H9 (cell line): ENCODE data around the gene PRF1. TPM values are rescaled to one million over a fixed set of nuclear protein-coding genes. Genes with fewer than 3 reads are reported as not detected.

ENCODE experiments used
- DNase-seq: peaks from one replicate; pipeline ENCODE4 v3.0.0-alpha.2; 2017
- H2AFZ ChIP-seq: one replicate; pipeline ENCODE4 v1.6.1; 2013; ENCODE audit warnings: mild to moderate bottlenecking, low read length, control low read depth, moderate library complexity
- H2AK5ac ChIP-seq: 2 replicates; pipeline ENCODE4 v1.6.1; 2013; ENCODE audit warnings: low read length, control low read depth, mixed read lengths; ENCODE audit not compliant: insufficient read length
- H2BK120ac ChIP-seq: one replicate; pipeline ENCODE4 v1.6.1; 2013; ENCODE audit warnings: low read depth, mild to moderate bottlenecking, low read length, control low read depth, inconsistent platforms; ENCODE audit not compliant: poor library complexity, severe bottlenecking
- H2BK12ac ChIP-seq: 2 replicates; pipeline ENCODE4 v1.6.1; 2013; ENCODE audit warnings: low read length, control low read depth, mixed read lengths, low read depth; ENCODE audit not compliant: insufficient read length
- H2BK15ac ChIP-seq: 2 replicates; pipeline ENCODE4 v1.6.1; 2013; ENCODE audit warnings: low read depth, low read length, control low read depth
- H2BK20ac ChIP-seq: one replicate; pipeline ENCODE4 v1.6.1; 2013; ENCODE audit warnings: low read depth, mild to moderate bottlenecking, low read length, control low read depth, inconsistent platforms; ENCODE audit not compliant: poor library complexity, severe bottlenecking
- H2BK5ac ChIP-seq: 2 replicates; pipeline ENCODE4 v1.6.1; 2013; ENCODE audit warnings: low read length, control low read depth, mixed read lengths; ENCODE audit not compliant: insufficient read length
- H3K14ac ChIP-seq: 2 replicates; pipeline ENCODE4 v1.6.1; 2013; ENCODE audit warnings: low read length, control low read depth; ENCODE audit not compliant: insufficient read depth
- H3K18ac ChIP-seq: 2 replicates; pipeline ENCODE4 v1.6.1; 2013; ENCODE audit warnings: low read depth, mild to moderate bottlenecking, mixed read lengths, low read length, control low read depth; ENCODE audit not compliant: insufficient read length
- H3K23ac ChIP-seq: 2 replicates; pipeline ENCODE4 v1.6.1; 2013; ENCODE audit warnings: low read length, control low read depth, mixed read lengths, low read depth; ENCODE audit not compliant: insufficient read length
- H3K23me2 ChIP-seq: 2 replicates; pipeline ENCODE4 v1.6.1; 2013; ENCODE audit warnings: low read depth, mild to moderate bottlenecking, mixed read lengths, low read length, control low read depth; ENCODE audit not compliant: insufficient read length, poor library complexity, severe bottlenecking
- H3K27ac ChIP-seq: 2 replicates; pipeline ENCODE4 v1.5.1; 2013; ENCODE audit warnings: low read length, control low read depth, mixed read lengths, low read depth; ENCODE audit not compliant: insufficient read length
- H3K27me3 ChIP-seq: 2 replicates; pipeline ENCODE4 v1.6.1; 2013; ENCODE audit warnings: low read length, control low read depth, inconsistent platforms; ENCODE audit not compliant: insufficient read depth
- H3K4ac ChIP-seq: 2 replicates; pipeline ENCODE4 v1.6.1; 2013; ENCODE audit warnings: low read depth, mild to moderate bottlenecking, control low read depth, inconsistent platforms, low read length, moderate library complexity
- H3K4me1 ChIP-seq: 2 replicates; pipeline ENCODE4 v1.6.1; 2013; ENCODE audit warnings: low read length, control low read depth, inconsistent platforms; ENCODE audit not compliant: insufficient read depth
- H3K4me2 ChIP-seq: 2 replicates; pipeline ENCODE4 v1.6.1; 2013; ENCODE audit warnings: low read length, control low read depth, mixed read lengths; ENCODE audit not compliant: insufficient read length, insufficient read depth
- H3K56ac ChIP-seq: 2 replicates; pipeline ENCODE4 v1.6.1; 2013; ENCODE audit warnings: low read depth, mild to moderate bottlenecking, mixed read lengths, low read length, control low read depth; ENCODE audit not compliant: insufficient read length
- H3K79me1 ChIP-seq: 2 replicates; pipeline ENCODE4 v1.6.1; 2013; ENCODE audit warnings: low read depth, mild to moderate bottlenecking, moderate library complexity, low read length, control low read depth, inconsistent platforms; ENCODE audit not compliant: insufficient read depth, poor library complexity, severe bottlenecking
- H3K79me2 ChIP-seq: 2 replicates; pipeline ENCODE4 v1.6.1; 2013; ENCODE audit warnings: low read length, control low read depth, inconsistent platforms; ENCODE audit not compliant: insufficient read depth
- H3K9ac ChIP-seq: 2 replicates; pipeline ENCODE4 v1.6.1; 2013; ENCODE audit warnings: low read length, control low read depth, mixed read lengths; ENCODE audit not compliant: insufficient read length; ENCODE audit errors: extremely low read depth
- H3K9me3 ChIP-seq: one replicate; pipeline ENCODE4 v1.6.1; 2013; ENCODE audit warnings: low read depth, low read length, inconsistent platforms; ENCODE audit not compliant: control insufficient read depth
- H3T11ph ChIP-seq: one replicate; pipeline ENCODE4 v1.6.1; 2013; ENCODE audit warnings: mild to moderate bottlenecking, low read length, control low read depth, inconsistent platforms
- H4K20me1 ChIP-seq: one replicate; pipeline ENCODE4 v1.6.1; 2013; ENCODE audit not compliant: control insufficient read depth, insufficient read length, insufficient read depth
- H4K5ac ChIP-seq: 2 replicates; pipeline ENCODE4 v1.6.1; 2013; ENCODE audit warnings: low read depth, mild to moderate bottlenecking, mixed read lengths, low read length, control low read depth; ENCODE audit not compliant: insufficient read length
- H4K8ac ChIP-seq: replicated peaks from 2 replicates; pipeline ENCODE4 v1.6.1; 2013; ENCODE audit warnings: low read length, control low read depth, mixed read lengths, low read depth; ENCODE audit not compliant: insufficient read length
- H4K91ac ChIP-seq: 2 replicates; pipeline ENCODE4 v1.6.1; 2013; ENCODE audit warnings: low read depth, mild to moderate bottlenecking, moderate library complexity, mixed read lengths, low read length, control low read depth; ENCODE audit not compliant: insufficient read length
- H3K27ac Mint-ChIP-seq, 3 experiments: 2 replicates in 2 of 3; 3 replicates in 1 of 3; pipeline ENCODE4 v1.8.0; 2020 to 2021; ENCODE audit warnings: mixed read lengths in 3 of 3, mild to moderate bottlenecking in 1 of 3, moderate library complexity in 1 of 3
- H3K27me3 Mint-ChIP-seq: 2 replicates; pipeline ENCODE4 v1.8.0; 2021; ENCODE audit warnings: low read depth, mild to moderate bottlenecking, moderate library complexity, mixed read lengths
- H3K36me3 Mint-ChIP-seq, 3 experiments: 2 replicates in 2 of 3; 3 replicates in 1 of 3; pipeline ENCODE4 v1.8.0; 2020 to 2021; ENCODE audit warnings: low read depth in 3 of 3, mixed read lengths in 3 of 3; ENCODE audit not compliant: insufficient read depth in 1 of 3
- H3K4me1 Mint-ChIP-seq, 2 experiments: 2 replicates each; pipeline ENCODE4 v1.8.0; 2020; ENCODE audit warnings: mixed read lengths in 2 of 2
- H3K4me3 Mint-ChIP-seq, 2 experiments: 2 replicates in 1 of 2; 3 replicates in 1 of 2; pipeline ENCODE4 v1.8.0; 2020 to 2021; ENCODE audit warnings: mild to moderate bottlenecking in 2 of 2, mixed read lengths in 2 of 2, moderate library complexity in 1 of 2
- H3K9me3 Mint-ChIP-seq, 2 experiments: 2 replicates in 1 of 2; 3 replicates in 1 of 2; pipeline ENCODE4 v1.8.0; 2020; ENCODE audit warnings: mild to moderate bottlenecking in 2 of 2, mixed read lengths in 2 of 2, moderate library complexity in 1 of 2
- CTCF ChIP-seq: fragments of 200-600 bp; sonication (generic); conservative IDR thresholded peaks from 3 replicates; pipeline ENCODE4 v1.8.0; 2021; ENCODE audit warnings: antibody characterized with exemption, mild to moderate bottlenecking
- WGBS: extraction: QIAGEN DNeasy Blood & Tissue Kit; methylation state at CpG from one replicate; pipeline ENCODE4 v1.1.7; 2013; ENCODE audit warnings: missing lambda C conversion rate, low lambda C conversion rate, mixed read lengths; ENCODE audit not compliant: insufficient read length; ENCODE audit errors: extremely low coverage; 5-methylcytosine and 5-hydroxymethylcytosine counted together
- total RNA-seq: library from RNA; stranded (reverse); gene quantifications from 2 replicates; pipeline ENCODE4 v1.2.1, GENCODE V29; 2021

PRF1 gene
- total RNA-seq, 1 experiment from 2014 or later, result not detected

- no peak for DNase-seq
- WGBS, result no CpG with 5 or more reads among the region's 3 CpGs
- no peaks in the 10 kb centered on the region for H3K79me1 ChIP-seq
- no peak overlapping the region for H3T11ph ChIP-seq
- no peaks in the 10 kb centered on the region for H3K4me1 ChIP-seq
- no peak overlapping the region for H2AK5ac ChIP-seq
- H2BK120ac ChIP-seq, result no peak overlapping the region
- H3K9ac ChIP-seq, result no peak overlapping the region
- TF ChIP-seq CTCF, result no peak
- H3K14ac ChIP-seq, result no peak overlapping the region
- no peak overlapping the region for H3K56ac ChIP-seq
- no peak overlapping the region for H2BK20ac ChIP-seq
- H2AFZ ChIP-seq, result no peak overlapping the region
- no peak overlapping the region for H4K91ac ChIP-seq
- no peak overlapping the region for H3K4me3 Mint-ChIP-seq
- H3K27me3 ChIP-seq, result no peaks in the 10 kb centered on the region
- H4K5ac ChIP-seq, result no peak overlapping the region
- H3K27ac Mint-ChIP-seq, result no peak overlapping the region
- no peak overlapping the region for H2BK5ac ChIP-seq
- H3K4me1 Mint-ChIP-seq, result no peaks in the 10 kb centered on the region
- H2BK12ac ChIP-seq, result no peak overlapping the region
- H3K27ac ChIP-seq, result no peak overlapping the region
- no peak overlapping the region for H3K18ac ChIP-seq
- no peaks in the 10 kb centered on the region for H3K79me2 ChIP-seq
- no peak overlapping the region for H3K4ac ChIP-seq
- H3K36me3 Mint-ChIP-seq, result peaks cover 0 to 6% (median 0%) of the 10 kb centered on the region in 3 experiments; a peak in 3 of 7 replicates
- no peak overlapping the region for H3K23ac ChIP-seq
- H3K4me2 ChIP-seq, result no peak overlapping the region
- no peaks in the 10 kb centered on the region for H3K9me3 ChIP-seq
- H4K8ac ChIP-seq, result no peak overlapping the region
- no peaks in the 10 kb centered on the region for H3K9me3 Mint-ChIP-seq
- no peaks in the 10 kb centered on the region for H3K27me3 Mint-ChIP-seq
- H2BK15ac ChIP-seq, result no peak overlapping the region
- no peaks in the 10 kb centered on the region for H3K23me2 ChIP-seq
- H4K20me1 ChIP-seq, result no peaks in the 10 kb centered on the region
Observed at GRCh38 chr10:70568113-70568512, 34.4 kb downstream of the PRF1 start.
